Psoas muscle (tissue), 8 donors: ENCODE results near the gene PDZK1IP1. TPM values are rescaled to one million over a fixed set of nuclear protein-coding genes. Genes with fewer than 3 reads are reported as not detected.

Experiments
- ATAC-seq, 4 donors: fragments of 200-7000 bp; cut with Tn5 transposase; one replicate each; pipeline ENCODE4 v1.9.1; 2020; ENCODE audit warnings: moderate library complexity in 3 of 4, mild to moderate bottlenecking in 2 of 4
- DNase-seq, 2 donors: peaks; one replicate each; pipeline ENCODE4 v3.0.0-alpha.2; 2020
- H3K27ac ChIP-seq: fragments of 200-600 bp; one replicate; pipeline ENCODE4 v1.8.0; 2022
- H3K27me3 ChIP-seq, 3 donors: fragments of 200-600 bp in 1 of 3; one replicate each; pipeline versions ENCODE4 v1.6.1 to v1.8.0; 2013 to 2022; ENCODE audit warnings: low read length in 2 of 3, mild to moderate bottlenecking in 2 of 3, moderate library complexity in 1 of 3; ENCODE audit not compliant: insufficient read depth in 3 of 3
- H3K36me3 ChIP-seq, 2 donors: fragments of 200-600 bp in 1 of 2; one replicate each; pipeline versions ENCODE4 v1.6.1 to v1.8.0; 2013 to 2022; ENCODE audit warnings: low read depth in 1 of 2, mild to moderate bottlenecking in 1 of 2, moderate library complexity in 1 of 2; ENCODE audit not compliant: insufficient read depth in 1 of 2
- H3K4me1 ChIP-seq: fragments of 200-600 bp; one replicate; pipeline ENCODE4 v1.8.0; 2022
- H3K4me3 ChIP-seq: fragments of 200-600 bp; one replicate; pipeline ENCODE4 v1.8.0; 2022; ENCODE audit warnings: mild to moderate bottlenecking
- H3K9me3 ChIP-seq: fragments of 200-600 bp; one replicate; pipeline ENCODE4 v1.8.0; 2022
- WGBS, 3 donors: extraction: QIAGEN DNeasy Blood & Tissue Kit; methylation state at CpG; one replicate each; pipeline versions ENCODE4 v1.1.6 to v1.1.7; 2013; 5-methylcytosine and 5-hydroxymethylcytosine counted together
- intact Hi-C, 2 donors: fragments of 100-400 bp; cut with DNase I; formaldehyde crosslinking; loops; one replicate each; pipeline versions ENCODE4 v1.11.0 to v1.14.2; 2022
- polyA plus RNA-seq, 3 donors: library from polyadenylated mRNA; stranded (reverse); fragments of 200-250 nt; gene quantifications; one replicate each; pipeline ENCODE4 v1.2.3, GENCODE V29; 2013
- total RNA-seq, 4 donors: library from RNA; stranded (reverse); fragmentation: NEBNext Ultra II Directional in 2 of 4; extraction: Animal tissue kit (Norgen Biotek cat#: 25700) in 2 of 4; gene quantifications; one replicate each; pipeline versions ENCODE4 v1.2.1 to v1.2.4, GENCODE V29; 2021 to 2023
- TF ChIP-seq, protein P1 (sequence below): fragments of 200-600 bp; IDR thresholded peaks from one replicate; pipeline ENCODE4 v1.8.0; 2022; ENCODE audit warnings: antibody characterized with exemption
- donor health status: healthy with polysubstance abuse.
- donor health status: DM: no; HTN: no; CAD: no; lungs with moderate emphysema.
- donor health status: Bipolar disorder and iron deficiency.
- donor health status: healthy.
- donor health status: DM: yes; HTN: yes; CAD: no.
- donor health status: DM: no; HTN: no; CAD: no.
- donor health status: DM: no; HTN: no; CAD: no.
- donor health status: DM: yes; HTN: yes; CAD: no.

The PDZK1IP1 gene
- total and polyA plus RNA-seq, 7 donors = 0.11 to 1.4 (median 0.39) TPM; not detected in 1

DNA sequence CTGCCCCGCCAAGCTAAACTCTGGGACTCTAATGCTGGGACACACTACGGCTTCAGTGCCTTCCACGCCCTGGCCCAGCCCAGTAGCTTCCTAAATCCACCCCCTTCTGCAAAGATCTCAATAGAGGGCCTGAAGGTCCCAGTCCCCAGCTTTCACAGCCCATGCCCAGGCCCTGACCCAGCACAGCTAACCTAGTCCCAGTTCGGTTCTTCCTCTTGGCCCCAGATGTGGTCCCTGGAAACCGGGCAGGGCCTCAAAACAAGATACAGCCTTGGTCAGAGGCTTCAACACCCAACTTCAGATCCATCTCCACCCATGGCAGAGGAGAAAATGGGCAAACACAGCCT, 646 bp upstream of the PDZK1IP1 start:
- WGBS, 3 donors = 22 to 37% (median 29%) methylated on average over 4 to 5 of the region's 5 CpGs
- DNase-seq = no peak
- no peaks in the 10 kb centered on the region for H3K9me3 ChIP-seq
- peaks cover 15% of the 10 kb centered on the region for H3K4me1 ChIP-seq
- TF ChIP-seq, protein P1, sequence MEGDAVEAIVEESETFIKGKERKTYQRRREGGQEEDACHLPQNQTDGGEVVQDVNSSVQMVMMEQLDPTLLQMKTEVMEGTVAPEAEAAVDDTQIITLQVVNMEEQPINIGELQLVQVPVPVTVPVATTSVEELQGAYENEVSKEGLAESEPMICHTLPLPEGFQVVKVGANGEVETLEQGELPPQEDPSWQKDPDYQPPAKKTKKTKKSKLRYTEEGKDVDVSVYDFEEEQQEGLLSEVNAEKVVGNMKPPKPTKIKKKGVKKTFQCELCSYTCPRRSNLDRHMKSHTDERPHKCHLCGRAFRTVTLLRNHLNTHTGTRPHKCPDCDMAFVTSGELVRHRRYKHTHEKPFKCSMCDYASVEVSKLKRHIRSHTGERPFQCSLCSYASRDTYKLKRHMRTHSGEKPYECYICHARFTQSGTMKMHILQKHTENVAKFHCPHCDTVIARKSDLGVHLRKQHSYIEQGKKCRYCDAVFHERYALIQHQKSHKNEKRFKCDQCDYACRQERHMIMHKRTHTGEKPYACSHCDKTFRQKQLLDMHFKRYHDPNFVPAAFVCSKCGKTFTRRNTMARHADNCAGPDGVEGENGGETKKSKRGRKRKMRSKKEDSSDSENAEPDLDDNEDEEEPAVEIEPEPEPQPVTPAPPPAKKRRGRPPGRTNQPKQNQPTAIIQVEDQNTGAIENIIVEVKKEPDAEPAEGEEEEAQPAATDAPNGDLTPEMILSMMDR = no peak
- peak overlapping the region; percentile 72 for H3K27ac ChIP-seq
- ATAC-seq = no peak
- peak overlapping the region; percentile 38 for H3K4me3 ChIP-seq
- H3K27me3 ChIP-seq = peaks cover 0 to 3% (median 0%) of the 10 kb centered on the region in 3 donors
- intact Hi-C loops = loop anchor here (5.0 kb wide), 4 partner anchors 72 to 237 kb away; partner anchors contain the start of gene CMPK1 (in 1 of the 2)
- H3K36me3 ChIP-seq = no peaks in the 10 kb centered on the region

DNA sequence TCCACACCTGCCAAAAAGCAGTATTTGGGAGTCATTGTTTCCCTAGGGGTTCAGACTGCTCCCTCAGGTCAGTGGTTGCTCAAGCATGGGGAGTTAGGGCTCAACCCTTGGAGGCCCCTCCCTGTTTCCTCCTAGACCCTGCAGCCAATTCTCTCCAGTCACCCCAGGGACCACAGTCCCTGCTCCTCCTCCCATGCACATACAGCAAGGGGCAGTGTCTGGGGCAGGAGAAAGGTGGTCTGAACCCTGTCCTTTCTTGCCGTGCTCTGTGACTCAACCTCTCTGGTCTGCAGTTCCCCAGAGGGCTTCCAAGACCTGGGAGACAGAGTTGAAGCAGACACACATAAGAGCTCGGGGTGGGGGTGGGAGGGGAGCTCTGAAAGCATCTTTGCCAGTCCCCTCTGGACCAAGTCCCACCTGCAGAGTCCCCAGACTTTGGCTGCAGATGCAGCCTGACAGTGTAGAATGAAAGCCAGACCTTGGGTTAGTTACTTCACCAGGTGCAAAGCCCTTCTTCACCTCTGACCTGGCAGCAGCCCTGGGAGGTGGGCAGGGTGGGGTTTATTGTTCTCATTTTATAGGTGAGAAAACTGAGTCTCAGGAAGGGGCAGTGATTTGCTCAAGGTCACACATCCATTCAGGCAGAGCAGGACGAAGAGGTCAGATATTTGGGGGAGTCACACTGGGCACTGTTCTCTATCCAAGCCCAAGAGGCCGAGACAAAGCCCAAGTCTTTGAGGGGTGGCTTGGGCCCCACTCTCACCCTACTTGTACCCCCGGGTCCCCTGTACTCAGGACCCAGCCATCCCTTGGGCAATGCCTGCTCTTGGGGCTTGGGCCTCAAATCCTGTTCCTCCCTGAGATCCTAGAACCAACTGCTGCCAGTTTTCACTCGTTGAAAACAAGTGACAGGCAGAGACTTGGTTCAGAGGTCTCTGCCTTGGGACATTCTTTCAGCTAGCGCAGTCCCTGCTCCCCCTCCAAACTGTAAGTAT, 748 bp downstream of the PDZK1IP1 start:
- ATAC-seq = peak in 1 of 4 donors; percentile 2

DNA sequence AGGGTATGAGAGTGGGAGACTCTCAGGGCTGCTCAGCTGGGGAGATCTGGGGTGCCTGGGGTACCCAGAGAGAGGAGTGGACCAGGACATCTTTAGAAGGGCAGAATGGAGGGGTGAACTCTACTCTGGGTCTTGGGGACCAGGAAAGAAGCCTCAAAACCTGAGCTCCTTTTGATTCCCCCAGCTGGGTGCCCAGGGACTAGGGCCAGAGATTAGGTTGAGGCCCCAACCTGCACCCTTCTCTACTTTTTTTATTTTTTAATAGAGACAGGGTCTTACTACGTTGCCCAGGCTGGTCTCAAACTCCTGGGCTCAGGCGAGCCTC, 1.9 kb downstream of the PDZK1IP1 start:
- TF ChIP-seq, protein P1 = no peak
- 83 to 94% (median 92%) methylated on average over 2 of the region's 2 CpGs for WGBS, 3 donors
- H3K27ac ChIP-seq = no peak overlapping the region
- intact Hi-C loops = no loop called here
- H3K36me3 ChIP-seq = no peaks in the 10 kb centered on the region
- DNase-seq (no peak), ATAC-seq (no peak)
- H3K9me3 ChIP-seq = no peaks in the 10 kb centered on the region
- peaks cover 15% of the 10 kb centered on the region for H3K4me1 ChIP-seq
- no peaks in the 10 kb centered on the region for H3K27me3 ChIP-seq
- no peak overlapping the region for H3K4me3 ChIP-seq

More for the DNA sequence above, 748 bp downstream of the PDZK1IP1 start:
- peaks cover 0 to 3% (median 0%) of the 10 kb centered on the region in 3 donors for H3K27me3 ChIP-seq
- intact Hi-C loops = no loop called here
- H3K4me3 ChIP-seq = no peak overlapping the region
- DNase-seq = no peak
- peak overlapping the region; percentile 72 for H3K27ac ChIP-seq
- H3K9me3 ChIP-seq = no peaks in the 10 kb centered on the region
- WGBS, 3 donors = 72 to 84% (median 80%) methylated on average over 7 of the region's 7 CpGs
- TF ChIP-seq, protein P1 = no peak
- H3K36me3 ChIP-seq = no peaks in the 10 kb centered on the region
- peaks cover 15% of the 10 kb centered on the region for H3K4me1 ChIP-seq

DNA sequence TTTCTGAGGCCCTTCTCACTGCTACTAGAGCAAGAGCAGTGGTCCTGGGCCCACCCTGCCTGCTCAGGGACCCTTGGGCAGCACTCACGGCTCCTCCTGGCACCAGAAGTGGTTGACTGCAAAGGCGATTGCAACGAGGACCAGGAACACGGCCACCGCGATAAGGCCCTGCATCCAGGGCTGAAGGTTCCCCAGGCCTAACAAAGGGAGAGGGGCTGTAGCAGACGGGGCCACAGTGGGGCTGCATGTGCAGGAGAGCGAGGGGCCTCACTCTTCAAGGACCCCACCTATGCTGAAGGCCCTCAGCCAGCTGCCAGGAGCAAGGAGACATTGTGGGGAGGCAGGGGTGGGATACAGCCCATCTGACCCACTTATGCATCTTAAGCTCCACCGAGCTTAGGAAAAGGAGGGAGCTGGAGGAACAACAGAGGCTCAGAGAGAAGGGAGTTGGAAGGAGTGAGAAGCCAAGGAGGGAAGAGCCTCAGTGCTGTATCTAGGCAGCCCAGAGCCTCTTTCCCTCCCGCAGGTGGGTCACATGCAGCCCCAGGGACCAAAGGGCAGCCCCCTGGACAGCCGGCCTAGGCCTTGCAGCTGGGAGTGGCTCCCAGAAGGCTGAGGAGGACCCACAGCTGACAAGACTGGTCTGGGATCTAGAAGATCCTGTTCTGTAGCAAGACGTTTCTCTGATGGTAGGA, 2.5 kb downstream of the PDZK1IP1 start:
- H3K27ac ChIP-seq = no peak overlapping the region
- WGBS, 3 donors = 82 to 92% (median 85%) methylated on average over 12 of the region's 12 CpGs
- no peaks in the 10 kb centered on the region for H3K36me3 ChIP-seq
- H3K9me3 ChIP-seq = no peaks in the 10 kb centered on the region
- intact Hi-C loops = no loop called here
- TF ChIP-seq, protein P1 = no peak
- H3K27me3 ChIP-seq = no peaks in the 10 kb centered on the region
- H3K4me1 ChIP-seq = peaks cover 15% of the 10 kb centered on the region
- DNase-seq (no peak), ATAC-seq (no peak)
- H3K4me3 ChIP-seq = no peak overlapping the region
